K562 (cell line): Measurements from ENCODE around the gene BEX3. TPM values are rescaled to one million over a fixed set of nuclear protein-coding genes. Genes with fewer than 3 reads are reported as not detected.

Source experiments
- BHLHE40 ChIP-seq: IDR thresholded peaks from 2 replicates; pipeline ENCODE4 v1.6.1; 2011; ENCODE audit warnings: low read length, improper control_type of control experiment
- DEAF1 ChIP-seq: fragments of 450-650 bp; formaldehyde crosslinking; IDR thresholded peaks from 2 replicates; pipeline ENCODE4 v1.4.0; 2020; ENCODE audit warnings: mild to moderate bottlenecking, moderate library complexity
- FOXP4 ChIP-seq: sonication (generic); formaldehyde crosslinking; IDR thresholded peaks from 2 replicates; pipeline ENCODE4 v1.8.0; 2022; ENCODE audit warnings: mild to moderate bottlenecking, missing genetic modification reagents, borderline replicate concordance
- JUND ChIP-seq, 2 experiments: IDR thresholded peaks; 2 replicates in 1 of 2; 3 replicates in 1 of 2; pipeline ENCODE4 v1.6.1; 2011; ENCODE audit warnings: borderline replicate concordance in 2 of 2, low read depth in 2 of 2, low read length in 2 of 2, improper control_type of control experiment in 1 of 2, missing biosample characterization in 1 of 2, missing genetic modification characterization in 1 of 2, missing genetic modification reagents in 1 of 2
- MECOM ChIP-seq: fragments of 250-450 bp; sonication (Bioruptor Pico); IDR thresholded peaks from 2 replicates; pipeline ENCODE4 v1.8.0; 2022; ENCODE audit warnings: inconsistent platforms
- MTA3 ChIP-seq: fragments of 450-650 bp; formaldehyde crosslinking; IDR thresholded peaks from 2 replicates; pipeline ENCODE4 v1.6.1; 2017; ENCODE audit warnings: mild to moderate bottlenecking, borderline replicate concordance
- NEUROD1 ChIP-seq: fragments of 150-350 bp; IDR thresholded peaks from 2 replicates; pipeline ENCODE4 v1.6.1; 2014; ENCODE audit warnings: borderline replicate concordance, low read length, low read depth; ENCODE audit not compliant: partially characterized antibody
- PHF20 ChIP-seq: fragments of 450-650 bp; IDR thresholded peaks from 2 replicates; pipeline ENCODE4 v1.6.1; 2018; ENCODE audit not compliant: partially characterized antibody
- RNF2 ChIP-seq: sonication (generic); IDR thresholded peaks from 2 replicates; pipeline ENCODE4 v1.6.1; 2016
- SAP30 ChIP-seq: fragments of 200-600 bp; sonication (generic); IDR thresholded peaks from 2 replicates; pipeline ENCODE4 v1.6.1; 2012; ENCODE audit warnings: borderline replicate concordance, low read depth, mild to moderate bottlenecking, moderate library complexity, low read length, control low read depth, inconsistent platforms; ENCODE audit not compliant: insufficient read depth, poor library complexity, severe bottlenecking
- SMARCA5 ChIP-seq: fragments of 450-650 bp; IDR thresholded peaks from 2 replicates; pipeline ENCODE4 v1.6.1; 2016
- TEAD1 ChIP-seq, 2 experiments: fragments of 450-650 bp in 1 of 2; sonication (generic) in 1 of 2; formaldehyde crosslinking; IDR thresholded peaks; 2 replicates each; pipeline versions ENCODE4 v1.4.0 to v1.8.0; 2020 to 2022; ENCODE audit warnings: mild to moderate bottlenecking in 2 of 2, missing genetic modification reagents in 1 of 2
- TFAM ChIP-seq: fragments of 250-450 bp; sonication (Bioruptor Pico); conservative IDR thresholded peaks from 2 replicates; pipeline ENCODE4 v1.5.0; 2021; ENCODE audit warnings: mild to moderate bottlenecking, moderate library complexity
- THAP7 ChIP-seq: fragments of 250-450 bp; sonication (Bioruptor Pico); IDR thresholded peaks from 2 replicates; pipeline ENCODE4 v1.5.0; 2021
- XRCC3 ChIP-seq: fragments of 450-650 bp; IDR thresholded peaks from 2 replicates; pipeline ENCODE4 v1.6.1; 2017; ENCODE audit warnings: mild to moderate bottlenecking, moderate library complexity
- ZBTB9 ChIP-seq: fragments of 450-650 bp; formaldehyde crosslinking; IDR thresholded peaks from 2 replicates; pipeline ENCODE4 v1.4.0; 2020; ENCODE audit warnings: mild to moderate bottlenecking, moderate library complexity
- ZC3H11A ChIP-seq: IDR thresholded peaks from 2 replicates; pipeline ENCODE4 v1.6.1; 2012; ENCODE audit warnings: low read depth, low read length, improper control_type of control experiment
- ZHX1 ChIP-seq: fragments of 150-350 bp; conservative IDR thresholded peaks from 2 replicates; pipeline ENCODE4 v1.6.1; 2014; ENCODE audit warnings: low read length
- ZNF589 ChIP-seq: fragments of 200-800 bp; sonication (Bioruptor generic); IDR thresholded peaks from 2 replicates; pipeline ENCODE4 v1.6.1; 2016; ENCODE audit warnings: low read depth, missing genetic modification characterization, missing compliant biosample characterization
- polyA plus RNA-seq, 8 experiments: library from polyadenylated mRNA; depleted of rRNA in 4 of 8; stranded (reverse) in 5 of 8; unstranded in 3 of 8; fragments of >200 nt; fragmentation: Nextera tagmentation in 2 of 8; fragmentation: Illumina TruSeq in 1 of 8; extraction: Ambion mirVana in 2 of 8; extraction: Trizol in 1 of 8; gene quantifications; 2 replicates each; pipeline versions ENCODE4 v1.2.1 to v1.2.3, GENCODE V29; 2011 to 2014; ENCODE audit warnings: inconsistent platforms in 1 of 8, missing spikeins in 1 of 8
- total RNA-seq, 7 experiments: library from RNA; depleted of rRNA in 6 of 7; stranded (reverse); fragments of >200 nt in 6 of 7; fragmentation: Illumina TruSeq in 2 of 7; extraction: Trizol in 2 of 7; gene quantifications; 2 replicates each; pipeline versions ENCODE4 v1.2.1 to v1.2.3, GENCODE V29; 2011 to 2021; ENCODE audit warnings: low replicate concordance in 1 of 7

Gene BEX3
- total and polyA plus RNA-seq, 9 of the 15 experiments (the other 6 are each of a cell fraction or from before 2014, with no cell fraction given): 0.21 to 0.47 TPM; not detected in 7

GRCh38 chrX:103404231-103405008 lies 28.1 kb downstream of the BEX3 start (continued):
- no peak for TF ChIP-seq DEAF1 (CRISPR knock-in tag)
- TF ChIP-seq SMARCA5: no peak
- TF ChIP-seq MECOM: no peak
- TF ChIP-seq ZBTB9: no peak
- TF ChIP-seq BHLHE40: no peak
- TF ChIP-seq NEUROD1: no peak
- TF ChIP-seq JUND (IDR thresholded peaks at IDR 0.05; ENCODE audit: borderline replicate concordance, low read depth, low read length): 0 out of 2 replicates have a peak, but pooled peaks have one; percentile 29
- no peak for TF ChIP-seq JUND (tag; IDR thresholded peaks at IDR 0.05; ENCODE audit: borderline replicate concordance, low read depth, low read length)
- no peak for TF ChIP-seq ZC3H11A
- TF ChIP-seq TFAM: no peak
- TF ChIP-seq MTA3: no peak
- no peak for TF ChIP-seq SAP30
- no peak for TF ChIP-seq RNF2
- no peak for TF ChIP-seq TEAD1 (CRISPR knock-in tag; IDR thresholded peaks at IDR 0.05)
- no peak for TF ChIP-seq ZHX1
- TF ChIP-seq ZNF589: no peak
- no peak for TF ChIP-seq XRCC3
- TF ChIP-seq THAP7 (CRISPR knock-in tag): no peak
- no peak for TF ChIP-seq FOXP4
- peak; percentile 67 for TF ChIP-seq PHF20
